ENCODE results near the gene LARGE1.

LARGE1 gene

GRCh38 chr22:33440756-33441155, 479.5 kb downstream of the LARGE1 start:
- no peak for TF ChIP-seq CTCF (IDR thresholded peaks at IDR 0.05; ENCODE audit: low read depth, low read length)
- DNase-seq (ENCODE audit: extremely low read depth, low read depth), result no peak

GRCh38 chr22:33438273-33438672, 482.0 kb downstream of the LARGE1 start:
- TF ChIP-seq CTCF (IDR thresholded peaks at IDR 0.05; ENCODE audit: low read depth, low read length), result no peak
- DNase-seq (ENCODE audit: extremely low read depth, low read depth), result peak; percentile 37

- no peak for TF ChIP-seq CTCF (IDR thresholded peaks at IDR 0.05; ENCODE audit: low read depth, low read length)
Measured at GRCh38 chr22:33431300-33431699, 489.0 kb downstream of the LARGE1 start.

GRCh38 chr22:33429281-33429680, 491.0 kb downstream of the LARGE1 start:
- TF ChIP-seq CTCF (IDR thresholded peaks at IDR 0.05; ENCODE audit: low read depth, low read length), result no peak
- DNase-seq (ENCODE audit: extremely low read depth, low read depth), result no peak

More at GRCh38 chr22:33431300-33431699, 489.0 kb downstream of the LARGE1 start:
- DNase-seq (ENCODE audit: extremely low read depth, low read depth), result no peak

- DNase-seq (ENCODE audit: extremely low read depth, low read depth), result no peak
- no peak for TF ChIP-seq CTCF (IDR thresholded peaks at IDR 0.05; ENCODE audit: low read depth, low read length)
Measured at GRCh38 chr22:33427461-33427860, 492.8 kb downstream of the LARGE1 start.

- DNase-seq (ENCODE audit: extremely low read depth, low read depth), result no peak
- TF ChIP-seq CTCF (IDR thresholded peaks at IDR 0.05; ENCODE audit: low read depth, low read length), result no peak
Measured at GRCh38 chr22:33426451-33426850, 493.8 kb downstream of the LARGE1 start.

GRCh38 chr22:33421859-33422258, 498.4 kb downstream of the LARGE1 start:
- no peak for DNase-seq (ENCODE audit: extremely low read depth, low read depth)
- TF ChIP-seq CTCF (IDR thresholded peaks at IDR 0.05; ENCODE audit: low read depth, low read length), result no peak

Data from AG09319 (cell line).